K562 (cell line): Measurements from ENCODE around the gene DAPK2. TPM values are rescaled to one million over a fixed set of nuclear protein-coding genes. Genes with fewer than 3 reads are reported as not detected.

Source experiments
- HDAC2 ChIP-seq: fragments of 450-650 bp; IDR thresholded peaks from 2 replicates; pipeline ENCODE4 v1.6.1; 2016; ENCODE audit warnings: mild to moderate bottlenecking
- KLF1 ChIP-seq: fragments of 450-650 bp; IDR thresholded peaks from 2 replicates; pipeline ENCODE4 v1.6.1; 2016; ENCODE audit warnings: missing genetic modification characterization, missing compliant biosample characterization
- LARP7 ChIP-seq: fragments of 450-650 bp; IDR thresholded peaks from 2 replicates; pipeline ENCODE4 v1.6.1; 2016
- LEF1 ChIP-seq: fragments of 450-650 bp; IDR thresholded peaks from 2 replicates; pipeline ENCODE4 v1.6.1; 2016; ENCODE audit warnings: mild to moderate bottlenecking
- MED1 ChIP-seq: sonication (generic); formaldehyde crosslinking; IDR thresholded peaks from 2 replicates; pipeline ENCODE4 v1.8.1; 2023; ENCODE audit warnings: missing genetic modification reagents, borderline replicate concordance
- POLR2AphosphoS5 ChIP-seq: IDR thresholded peaks from 2 replicates; pipeline ENCODE4 v1.6.1; 2011; ENCODE audit warnings: mild to moderate bottlenecking, low read depth, low read length, moderate library complexity; ENCODE audit not compliant: control insufficient read depth, insufficient read depth
- RBM15 ChIP-seq: fragments of 200-400 bp; formaldehyde crosslinking; IDR thresholded peaks from 2 replicates; pipeline ENCODE4 v1.6.1; 2018; ENCODE audit warnings: mild to moderate bottlenecking, low read length, moderate library complexity; ENCODE audit not compliant: insufficient read depth
- SMC3 ChIP-seq: conservative IDR thresholded peaks from 2 replicates; pipeline ENCODE4 v1.6.1; 2011; ENCODE audit warnings: low read depth, low read length, improper control_type of control experiment; ENCODE audit not compliant: insufficient read depth
- STAT5A ChIP-seq: IDR thresholded peaks from 2 replicates; pipeline ENCODE4 v1.6.1; 2012; ENCODE audit warnings: low read length, inconsistent platforms, borderline replicate concordance
- TBP ChIP-seq: optimal IDR thresholded peaks from 2 replicates; pipeline ENCODE3; 2011; ENCODE audit warnings: low read depth, low read length, improper control_type of control experiment
- TFE3 ChIP-seq: fragments of 450-650 bp; formaldehyde crosslinking; IDR thresholded peaks from 2 replicates; pipeline ENCODE4 v1.4.0; 2020; ENCODE audit warnings: mild to moderate bottlenecking, mixed read lengths
- ZBTB17 ChIP-seq: fragments of 450-650 bp; formaldehyde crosslinking; IDR thresholded peaks from 2 replicates; pipeline ENCODE4 v1.4.0; 2020; ENCODE audit warnings: mild to moderate bottlenecking
- ZBTB8A ChIP-seq: fragments of 450-650 bp; IDR thresholded peaks from 2 replicates; pipeline ENCODE4 v1.6.1; 2018; ENCODE audit warnings: mild to moderate bottlenecking, moderate library complexity; ENCODE audit not compliant: partially characterized antibody
- ZNF445 ChIP-seq: fragments of 250-450 bp; sonication (Bioruptor Pico); IDR thresholded peaks from 2 replicates; pipeline ENCODE4 v1.4.0; 2020; ENCODE audit warnings: low read depth, mild to moderate bottlenecking, moderate library complexity
- ZNF551 ChIP-seq: fragments of 250-450 bp; sonication (Bioruptor Pico); IDR thresholded peaks from 2 replicates; pipeline ENCODE4 v1.5.0; 2021; ENCODE audit warnings: mild to moderate bottlenecking, moderate library complexity
- ZNF57 ChIP-seq: fragments of 450-650 bp; formaldehyde crosslinking; IDR thresholded peaks from 2 replicates; pipeline ENCODE4 v1.4.0; 2020; ENCODE audit warnings: mild to moderate bottlenecking, moderate library complexity
- ZNF668 ChIP-seq: fragments of 250-450 bp; sonication (Bioruptor Pico); IDR thresholded peaks from 2 replicates; pipeline ENCODE4 v1.8.0; 2022; ENCODE audit warnings: mild to moderate bottlenecking, inconsistent platforms
- polyA plus RNA-seq, 8 experiments: library from polyadenylated mRNA; depleted of rRNA in 4 of 8; stranded (reverse) in 5 of 8; unstranded in 3 of 8; fragments of >200 nt; fragmentation: Nextera tagmentation in 2 of 8; fragmentation: Illumina TruSeq in 1 of 8; extraction: Ambion mirVana in 2 of 8; extraction: Trizol in 1 of 8; gene quantifications; 2 replicates each; pipeline versions ENCODE4 v1.2.1 to v1.2.3, GENCODE V29; 2011 to 2014; ENCODE audit warnings: inconsistent platforms in 1 of 8, missing spikeins in 1 of 8
- total RNA-seq, 7 experiments: library from RNA; depleted of rRNA in 6 of 7; stranded (reverse); fragments of >200 nt in 6 of 7; fragmentation: Illumina TruSeq in 2 of 7; extraction: Trizol in 2 of 7; gene quantifications; 2 replicates each; pipeline versions ENCODE4 v1.2.1 to v1.2.3, GENCODE V29; 2011 to 2021; ENCODE audit warnings: low replicate concordance in 1 of 7
- TF ChIP-seq, protein P1 (sequence below): fragments of 250-450 bp; sonication (Bioruptor Pico); IDR thresholded peaks from 2 replicates; pipeline ENCODE4 v1.4.0; 2020
- TF ChIP-seq, protein P2 (sequence below): fragments of 250-450 bp; sonication (Bioruptor Pico); IDR thresholded peaks from 2 replicates; pipeline ENCODE4 v1.4.0; 2020; ENCODE audit warnings: mild to moderate bottlenecking, moderate library complexity, borderline replicate concordance

DAPK2 gene
- total and polyA plus RNA-seq, 9 of the 15 experiments (the other 6 are each of a cell fraction or from before 2014, with no cell fraction given), result 0.14 to 5.2 (median 2.2) TPM

GRCh38 chr15:64046421-64047153 lies at the start of gene DAPK2 (continued):
- 0 out of 2 replicates have a peak, but pooled peaks have one; percentile 19 for TF ChIP-seq ZBTB17 (CRISPR knock-in tag)
- TF ChIP-seq, protein P1, sequence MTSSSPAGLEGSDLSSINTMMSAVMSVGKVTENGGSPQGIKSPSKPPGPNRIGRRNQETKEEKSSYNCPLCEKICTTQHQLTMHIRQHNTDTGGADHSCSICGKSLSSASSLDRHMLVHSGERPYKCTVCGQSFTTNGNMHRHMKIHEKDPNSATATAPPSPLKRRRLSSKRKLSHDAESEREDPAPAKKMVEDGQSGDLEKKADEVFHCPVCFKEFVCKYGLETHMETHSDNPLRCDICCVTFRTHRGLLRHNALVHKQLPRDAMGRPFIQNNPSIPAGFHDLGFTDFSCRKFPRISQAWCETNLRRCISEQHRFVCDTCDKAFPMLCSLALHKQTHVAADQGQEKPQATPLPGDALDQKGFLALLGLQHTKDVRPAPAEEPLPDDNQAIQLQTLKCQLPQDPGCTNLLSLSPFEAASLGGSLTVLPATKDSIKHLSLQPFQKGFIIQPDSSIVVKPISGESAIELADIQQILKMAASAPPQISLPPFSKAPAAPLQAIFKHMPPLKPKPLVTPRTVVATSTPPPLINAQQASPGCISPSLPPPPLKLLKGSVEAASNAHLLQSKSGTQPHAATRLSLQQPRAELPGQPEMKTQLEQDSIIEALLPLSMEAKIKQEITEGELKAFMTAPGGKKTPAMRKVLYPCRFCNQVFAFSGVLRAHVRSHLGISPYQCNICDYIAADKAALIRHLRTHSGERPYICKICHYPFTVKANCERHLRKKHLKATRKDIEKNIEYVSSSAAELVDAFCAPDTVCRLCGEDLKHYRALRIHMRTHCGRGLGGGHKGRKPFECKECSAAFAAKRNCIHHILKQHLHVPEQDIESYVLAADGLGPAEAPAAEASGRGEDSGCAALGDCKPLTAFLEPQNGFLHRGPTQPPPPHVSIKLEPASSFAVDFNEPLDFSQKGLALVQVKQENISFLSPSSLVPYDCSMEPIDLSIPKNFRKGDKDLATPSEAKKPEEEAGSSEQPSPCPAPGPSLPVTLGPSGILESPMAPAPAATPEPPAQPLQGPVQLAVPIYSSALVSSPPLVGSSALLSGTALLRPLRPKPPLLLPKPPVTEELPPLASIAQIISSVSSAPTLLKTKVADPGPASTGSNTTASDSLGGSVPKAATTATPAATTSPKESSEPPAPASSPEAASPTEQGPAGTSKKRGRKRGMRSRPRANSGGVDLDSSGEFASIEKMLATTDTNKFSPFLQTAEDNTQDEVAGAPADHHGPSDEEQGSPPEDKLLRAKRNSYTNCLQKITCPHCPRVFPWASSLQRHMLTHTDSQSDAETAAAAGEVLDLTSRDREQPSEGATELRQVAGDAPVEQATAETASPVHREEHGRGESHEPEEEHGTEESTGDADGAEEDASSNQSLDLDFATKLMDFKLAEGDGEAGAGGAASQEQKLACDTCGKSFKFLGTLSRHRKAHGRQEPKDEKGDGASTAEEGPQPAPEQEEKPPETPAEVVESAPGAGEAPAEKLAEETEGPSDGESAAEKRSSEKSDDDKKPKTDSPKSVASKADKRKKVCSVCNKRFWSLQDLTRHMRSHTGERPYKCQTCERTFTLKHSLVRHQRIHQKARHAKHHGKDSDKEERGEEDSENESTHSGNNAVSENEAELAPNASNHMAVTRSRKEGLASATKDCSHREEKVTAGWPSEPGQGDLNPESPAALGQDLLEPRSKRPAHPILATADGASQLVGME, result peak; percentile 55; the same call in 1 of the 2 replicates
- no peak for TF ChIP-seq RBM15
- TF ChIP-seq ZNF57 (CRISPR knock-in tag), result no peak
- no peak for TF ChIP-seq STAT5A
- TF ChIP-seq, protein P2, sequence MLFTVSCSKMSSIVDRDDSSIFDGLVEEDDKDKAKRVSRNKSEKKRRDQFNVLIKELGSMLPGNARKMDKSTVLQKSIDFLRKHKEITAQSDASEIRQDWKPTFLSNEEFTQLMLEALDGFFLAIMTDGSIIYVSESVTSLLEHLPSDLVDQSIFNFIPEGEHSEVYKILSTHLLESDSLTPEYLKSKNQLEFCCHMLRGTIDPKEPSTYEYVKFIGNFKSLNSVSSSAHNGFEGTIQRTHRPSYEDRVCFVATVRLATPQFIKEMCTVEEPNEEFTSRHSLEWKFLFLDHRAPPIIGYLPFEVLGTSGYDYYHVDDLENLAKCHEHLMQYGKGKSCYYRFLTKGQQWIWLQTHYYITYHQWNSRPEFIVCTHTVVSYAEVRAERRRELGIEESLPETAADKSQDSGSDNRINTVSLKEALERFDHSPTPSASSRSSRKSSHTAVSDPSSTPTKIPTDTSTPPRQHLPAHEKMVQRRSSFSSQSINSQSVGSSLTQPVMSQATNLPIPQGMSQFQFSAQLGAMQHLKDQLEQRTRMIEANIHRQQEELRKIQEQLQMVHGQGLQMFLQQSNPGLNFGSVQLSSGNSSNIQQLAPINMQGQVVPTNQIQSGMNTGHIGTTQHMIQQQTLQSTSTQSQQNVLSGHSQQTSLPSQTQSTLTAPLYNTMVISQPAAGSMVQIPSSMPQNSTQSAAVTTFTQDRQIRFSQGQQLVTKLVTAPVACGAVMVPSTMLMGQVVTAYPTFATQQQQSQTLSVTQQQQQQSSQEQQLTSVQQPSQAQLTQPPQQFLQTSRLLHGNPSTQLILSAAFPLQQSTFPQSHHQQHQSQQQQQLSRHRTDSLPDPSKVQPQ (CRISPR knock-in tag), result no peak
- no peak for TF ChIP-seq ZNF551 (CRISPR knock-in tag)
- no peak for TF ChIP-seq TFE3
- TF ChIP-seq ZNF668 (CRISPR knock-in tag), result no peak
- peak; percentile 77 for TF ChIP-seq SMC3
- TF ChIP-seq KLF1, result no peak
- TF ChIP-seq MED1, result no peak
- TF ChIP-seq LARP7, result no peak
- TF ChIP-seq LEF1, result no peak
- no peak for TF ChIP-seq ZBTB8A
- no peak for TF ChIP-seq POLR2AphosphoS5
- no peak for TF ChIP-seq ZNF445 (CRISPR knock-in tag)
- peak; percentile 26 for TF ChIP-seq TBP
- no peak for TF ChIP-seq HDAC2
